C4-2B (cell line): ENCODE measurements around the gene NEURL3.

ENCODE experiments used
- ZFX ChIP-seq: fragments of 450-650 bp; IDR thresholded peaks from 2 replicates; pipeline ENCODE4 v1.6.1; 2017
- TF ChIP-seq, protein P1 (sequence below): fragments of 450-650 bp; conservative IDR thresholded peaks from 2 replicates; pipeline ENCODE4 v1.5.1; 2017; ENCODE audit warnings: mild to moderate bottlenecking

GRCh38 chr2:96526101-96526591 is 21.0 kb upstream of the NEURL3 start:
- TF ChIP-seq, protein P1, sequence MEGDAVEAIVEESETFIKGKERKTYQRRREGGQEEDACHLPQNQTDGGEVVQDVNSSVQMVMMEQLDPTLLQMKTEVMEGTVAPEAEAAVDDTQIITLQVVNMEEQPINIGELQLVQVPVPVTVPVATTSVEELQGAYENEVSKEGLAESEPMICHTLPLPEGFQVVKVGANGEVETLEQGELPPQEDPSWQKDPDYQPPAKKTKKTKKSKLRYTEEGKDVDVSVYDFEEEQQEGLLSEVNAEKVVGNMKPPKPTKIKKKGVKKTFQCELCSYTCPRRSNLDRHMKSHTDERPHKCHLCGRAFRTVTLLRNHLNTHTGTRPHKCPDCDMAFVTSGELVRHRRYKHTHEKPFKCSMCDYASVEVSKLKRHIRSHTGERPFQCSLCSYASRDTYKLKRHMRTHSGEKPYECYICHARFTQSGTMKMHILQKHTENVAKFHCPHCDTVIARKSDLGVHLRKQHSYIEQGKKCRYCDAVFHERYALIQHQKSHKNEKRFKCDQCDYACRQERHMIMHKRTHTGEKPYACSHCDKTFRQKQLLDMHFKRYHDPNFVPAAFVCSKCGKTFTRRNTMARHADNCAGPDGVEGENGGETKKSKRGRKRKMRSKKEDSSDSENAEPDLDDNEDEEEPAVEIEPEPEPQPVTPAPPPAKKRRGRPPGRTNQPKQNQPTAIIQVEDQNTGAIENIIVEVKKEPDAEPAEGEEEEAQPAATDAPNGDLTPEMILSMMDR: no peak
- TF ChIP-seq ZFX: no peak
